Hematopoietic multipotent progenitor cell (in vitro differentiated cells): Measurements from ENCODE around the gene SOS1. TPM values are rescaled to one million over a fixed set of nuclear protein-coding genes. Genes with fewer than 3 reads are reported as not detected.
"Not testable (repeated sequence)": the region's sequence is repeated elsewhere in the genome, so short reads cannot be mapped to it uniquely, and the experiment has no call there.

Experiments
- DNase-seq, 3 donors: peaks; one replicate each; pipeline ENCODE4 v3.0.0-alpha.2; 2011 to 2015; ENCODE audit warnings: low read depth in 2 of 3, low spot score in 2 of 3
- small RNA-seq: library from RNA; depleted of rRNA; stranded (forward); fragments of <200 nt; gene quantifications from one replicate; pipeline ENCODE3, GENCODE V24; 2012
- total RNA-seq: library from RNA; depleted of rRNA; stranded (reverse); fragments of >200 nt; gene quantifications from one replicate; pipeline ENCODE4 v1.2.3, GENCODE V29; 2012

Gene SOS1
- total RNA-seq, 1 donor: 8.6 TPM

DNA sequence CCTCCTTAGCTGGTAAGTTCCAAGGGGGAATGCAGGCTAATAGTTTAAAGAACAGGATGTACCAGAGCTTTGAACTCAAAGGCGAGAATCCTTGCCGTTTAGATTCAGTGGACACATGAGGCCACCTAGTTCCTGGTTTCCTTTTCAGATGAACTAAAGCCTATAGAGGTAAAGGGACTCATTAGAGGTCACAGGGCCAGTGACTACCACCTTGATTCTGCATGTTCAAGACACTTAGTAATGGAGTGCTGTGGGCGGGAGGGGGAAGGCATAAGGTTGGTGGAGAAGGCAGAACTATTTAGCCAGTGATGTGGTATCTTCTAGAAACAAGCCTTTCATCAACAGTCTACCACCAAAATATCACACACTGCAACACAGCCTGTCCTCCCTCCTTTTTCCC is 183.3 kb downstream of the SOS1 start:
- DNase-seq: no peak

DNA sequence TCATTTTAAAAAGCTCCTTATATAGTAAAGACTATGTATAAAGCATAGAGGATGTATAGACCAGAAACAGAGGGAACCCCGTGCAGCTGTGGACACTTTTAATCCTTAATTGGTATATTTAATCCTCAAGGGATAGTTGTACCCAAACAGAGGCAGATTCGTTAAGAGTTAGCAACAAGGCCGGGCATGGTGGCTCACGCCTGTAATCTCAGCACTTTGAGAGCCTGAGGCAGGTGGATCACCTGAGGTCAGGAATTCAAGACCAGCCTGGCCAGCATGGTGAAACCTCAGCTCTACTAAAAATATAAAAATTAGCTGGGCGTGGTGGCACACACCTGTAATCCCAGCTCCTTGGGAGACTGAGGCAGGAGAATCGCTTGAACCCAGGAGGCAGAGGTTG is 184.3 kb downstream of the SOS1 start:
- not testable (repeated sequence) for DNase-seq

DNA sequence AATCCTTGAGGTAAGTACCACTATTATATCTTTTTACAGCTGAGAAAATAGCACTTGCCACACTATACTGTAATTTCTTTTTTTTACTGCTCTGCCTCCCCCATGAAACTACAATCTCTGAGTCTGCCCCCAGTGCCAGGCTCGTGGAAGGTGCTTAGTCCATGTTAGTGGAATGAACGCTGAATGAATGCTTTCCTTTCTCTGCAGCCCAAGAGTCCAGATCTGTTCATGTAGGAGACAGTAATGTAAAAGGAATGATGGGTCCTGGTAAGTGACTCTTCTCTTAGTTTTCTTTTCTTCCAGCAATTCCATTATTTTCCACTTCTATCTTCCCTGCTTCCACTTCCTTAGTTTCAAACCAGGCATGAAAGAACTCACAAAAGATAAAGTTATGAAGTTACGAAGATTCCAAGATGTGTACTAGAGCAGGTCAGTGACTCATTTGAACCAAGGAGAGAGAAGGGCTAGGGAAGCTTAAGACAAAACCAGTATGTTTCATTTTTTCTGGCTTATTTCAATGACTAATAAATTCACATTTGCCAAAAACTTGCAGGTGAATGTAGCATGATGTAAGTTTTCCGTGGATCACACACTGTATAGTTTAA is 185.2 kb downstream of the SOS1 start:
- DNase-seq: no peak

- no peak for DNase-seq
Measured at GRCh38 chr2:38934742-38935141, 186.1 kb downstream of the SOS1 start.

- DNase-seq: no peak
Measured at GRCh38 chr2:38933653-38934052, 187.2 kb downstream of the SOS1 start.

DNA sequence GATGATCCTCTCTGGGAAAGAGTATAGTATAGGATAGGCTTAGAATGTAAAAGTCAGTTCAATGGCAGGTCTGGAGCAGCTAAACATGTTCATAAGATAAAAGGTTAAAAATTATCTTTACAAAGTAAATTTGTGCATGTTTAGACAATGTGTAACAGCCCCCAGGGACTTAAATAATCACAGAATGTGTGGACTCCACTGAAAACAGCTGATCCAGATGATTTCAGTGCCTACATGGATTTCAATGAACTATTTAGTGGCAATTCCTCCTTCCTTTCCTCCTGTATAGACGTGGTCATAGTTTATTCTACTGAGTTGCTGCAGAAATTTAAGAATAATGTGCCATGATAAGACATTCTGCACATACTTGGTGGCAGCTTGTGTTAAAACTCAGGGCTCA is 188.3 kb downstream of the SOS1 start:
- DNase-seq: no peak

Small RNA genes within 50 kb of the gene (small RNA-seq; reads per million reads assigned to genes)
- not detected for gene HSPE1P13
- gene RF00019: not detected
- not detected for gene RN7SL96P
- not detected for gene RNU6-198P

Other genes starting within 250 kb of the SOS1 start
- gene DHX57, start 245.1 kb downstream of the SOS1 start, total RNA-seq: 8.3 TPM
- gene MORN2, start 245.1 kb downstream of the SOS1 start, total RNA-seq: 2.2 TPM
- gene ARHGEF33, start 231.2 kb downstream of the SOS1 start, total RNA-seq: under 0.01 TPM
- gene CDKL4, start 122.9 kb upstream of the SOS1 start, total RNA-seq: under 0.01 TPM